22Rv1 (cell line): ENCODE results near the gene CHM.
"Not testable (repeated sequence)": the region's sequence is repeated elsewhere in the genome, so short reads cannot be mapped to it uniquely, and the experiment has no call there.

Source experiments
- H3K27ac ChIP-seq: fragments of 450-650 bp; 2 replicates; pipeline ENCODE4 v1.5.1; 2017
- CTCF ChIP-seq: fragments of 450-650 bp; IDR thresholded peaks from 2 replicates; pipeline ENCODE4 v1.5.1; 2017; ENCODE audit warnings: mild to moderate bottlenecking
- ZFX ChIP-seq: fragments of 450-650 bp; IDR thresholded peaks from 2 replicates; pipeline ENCODE4 v1.6.1; 2017; ENCODE audit warnings: antibody characterized with exemption, borderline replicate concordance

CHM gene

GRCh38 chrX:86013792-86014191 lies 33.6 kb downstream of the CHM start:
- H3K27ac ChIP-seq = no peak overlapping the region

GRCh38 chrX:86012188-86012587 lies 35.2 kb downstream of the CHM start:
- TF ChIP-seq ZFX (no peak), CTCF (no peak)
- no peak overlapping the region for H3K27ac ChIP-seq

More at GRCh38 chrX:86013792-86014191, 33.6 kb downstream of the CHM start:
- TF ChIP-seq CTCF (no peak), ZFX (no peak)

- H3K27ac ChIP-seq = not testable (repeated sequence)
Observed at GRCh38 chrX:86009803-86010202, 37.6 kb downstream of the CHM start.

DNA sequence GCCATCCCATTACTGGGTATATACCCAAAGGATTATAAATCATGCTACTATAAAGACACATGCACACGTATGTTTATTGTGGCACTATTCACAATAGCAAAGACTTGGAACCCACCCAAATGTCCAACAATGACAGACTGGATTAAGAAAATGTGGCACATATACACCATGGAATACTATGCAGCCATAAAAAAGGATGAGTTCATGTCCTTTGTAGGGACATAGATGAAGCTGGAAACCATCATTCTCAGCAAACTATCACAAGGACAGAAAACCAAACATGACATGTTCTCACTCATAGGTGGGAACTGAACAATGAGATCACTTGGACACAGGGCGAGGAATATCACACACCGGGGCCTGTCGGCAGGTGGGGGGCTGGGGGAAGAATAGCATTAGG lies 39.5 kb downstream of the CHM start:
- H3K27ac ChIP-seq = not testable (repeated sequence)

- H3K27ac ChIP-seq = peak overlapping the region; percentile 64
- TF ChIP-seq CTCF (no peak), ZFX (no peak)
Observed at GRCh38 chrX:86002076-86002896, 45.1 kb downstream of the CHM start.

GRCh38 chrX:85998954-85999353 lies 48.4 kb downstream of the CHM start:
- no peak for TF ChIP-seq ZFX
- TF ChIP-seq CTCF = no peak
- no peak overlapping the region for H3K27ac ChIP-seq

DNA sequence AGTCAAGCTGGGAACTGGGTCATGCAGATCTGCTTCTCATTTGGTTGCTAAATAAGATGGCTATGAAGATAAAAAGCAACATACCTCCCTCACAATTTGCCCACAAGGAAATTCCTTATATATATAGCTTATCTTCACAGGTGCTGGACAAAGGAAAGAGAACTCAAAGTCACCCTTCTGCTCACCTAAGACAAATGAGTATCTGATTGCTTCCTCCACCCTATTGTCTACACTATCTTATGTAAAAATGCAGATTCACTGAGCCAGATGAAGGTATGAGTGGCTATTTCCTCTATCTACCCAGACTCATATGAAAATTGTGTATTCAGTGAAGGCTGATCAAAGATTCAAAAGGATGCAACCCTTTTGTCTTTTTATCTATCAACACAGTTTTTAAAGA lies 50.8 kb downstream of the CHM start:
- TF ChIP-seq ZFX (no peak), CTCF (no peak)
- no peak overlapping the region for H3K27ac ChIP-seq

GRCh38 chrX:85995641-85996040 lies 51.7 kb downstream of the CHM start:
- TF ChIP-seq ZFX (no peak), CTCF (no peak)
- H3K27ac ChIP-seq = no peak overlapping the region
